K562 (cell line): Measurements from ENCODE around the gene DHX35. TPM values are rescaled to one million over a fixed set of nuclear protein-coding genes. Genes with fewer than 3 reads are reported as not detected.

Experiments used
- CC2D1A ChIP-seq: fragments of 450-650 bp; IDR thresholded peaks from 2 replicates; pipeline ENCODE4 v1.6.1; 2017; ENCODE audit warnings: mild to moderate bottlenecking
- EGR1 ChIP-seq: fragments of 450-650 bp; conservative IDR thresholded peaks from 2 replicates; pipeline ENCODE4 v1.6.1; 2017; ENCODE audit warnings: mild to moderate bottlenecking
- FOXK1 ChIP-seq: sonication (generic); formaldehyde crosslinking; IDR thresholded peaks from 2 replicates; pipeline ENCODE4 v1.8.0; 2022; ENCODE audit warnings: missing genetic modification reagents, mild to moderate bottlenecking, borderline replicate concordance
- MIER1 ChIP-seq: fragments of 450-650 bp; IDR thresholded peaks from 2 replicates; pipeline ENCODE4 v1.6.1; 2016; ENCODE audit warnings: antibody characterized with exemption, mild to moderate bottlenecking, low read depth
- NCOA6 ChIP-seq: fragments of 450-650 bp; IDR thresholded peaks from 2 replicates; pipeline ENCODE4 v1.6.1; 2017; ENCODE audit warnings: mild to moderate bottlenecking
- PHB2 ChIP-seq: fragments of 450-650 bp; IDR thresholded peaks from 2 replicates; pipeline ENCODE4 v1.6.1; 2017; ENCODE audit warnings: low read depth
- RAD21 ChIP-seq, 2 experiments: fragments of 250-450 bp in 1 of 2; fragments of 450-650 bp in 1 of 2; sonication (Bioruptor Pico) in 1 of 2; formaldehyde crosslinking in 1 of 2; IDR thresholded peaks in 1 of 2; conservative IDR thresholded peaks in 1 of 2; 2 replicates each; pipeline versions ENCODE4 v1.4.0 to v1.8.0; 2020 to 2022; ENCODE audit warnings: mild to moderate bottlenecking in 2 of 2, moderate library complexity in 1 of 2
- RFX1 ChIP-seq: fragments of 450-650 bp; IDR thresholded peaks from 2 replicates; pipeline ENCODE4 v1.6.1; 2016; ENCODE audit warnings: mild to moderate bottlenecking, moderate library complexity
- TAF1 ChIP-seq: IDR thresholded peaks from 2 replicates; pipeline ENCODE4 v1.6.1; 2011; ENCODE audit warnings: mild to moderate bottlenecking, low read length, moderate library complexity; ENCODE audit not compliant: insufficient read depth, control insufficient read depth, severe bottlenecking; ENCODE audit errors: extremely low read depth
- TEAD4 ChIP-seq, 2 experiments: sonication (generic) in 1 of 2; formaldehyde crosslinking in 1 of 2; IDR thresholded peaks; 2 replicates each; pipeline versions ENCODE4 v1.6.1 to v1.8.0; 2012 to 2022; ENCODE audit warnings: borderline replicate concordance in 1 of 2, inconsistent platforms in 1 of 2, low read length in 1 of 2, mild to moderate bottlenecking in 1 of 2, missing genetic modification reagents in 1 of 2
- ZNF75A ChIP-seq: fragments of 450-650 bp; formaldehyde crosslinking; IDR thresholded peaks from 2 replicates; pipeline ENCODE4 v1.4.0; 2020; ENCODE audit warnings: mild to moderate bottlenecking
- polyA plus RNA-seq, 8 experiments: library from polyadenylated mRNA; depleted of rRNA in 4 of 8; stranded (reverse) in 5 of 8; unstranded in 3 of 8; fragments of >200 nt; fragmentation: Nextera tagmentation in 2 of 8; fragmentation: Illumina TruSeq in 1 of 8; extraction: Ambion mirVana in 2 of 8; extraction: Trizol in 1 of 8; gene quantifications; 2 replicates each; pipeline versions ENCODE4 v1.2.1 to v1.2.3, GENCODE V29; 2011 to 2014; ENCODE audit warnings: inconsistent platforms in 1 of 8, missing spikeins in 1 of 8
- total RNA-seq, 7 experiments: library from RNA; depleted of rRNA in 6 of 7; stranded (reverse); fragments of >200 nt in 6 of 7; fragmentation: Illumina TruSeq in 2 of 7; extraction: Trizol in 2 of 7; gene quantifications; 2 replicates each; pipeline versions ENCODE4 v1.2.1 to v1.2.3, GENCODE V29; 2011 to 2021; ENCODE audit warnings: low replicate concordance in 1 of 7
- TF ChIP-seq, protein P1 (sequence below): fragments of 450-650 bp; IDR thresholded peaks from 2 replicates; pipeline ENCODE4 v1.6.1; 2018; ENCODE audit not compliant: partially characterized antibody
- TF ChIP-seq, protein P2 (sequence below): fragments of 450-650 bp; conservative IDR thresholded peaks from 2 replicates; pipeline ENCODE4 v1.6.1; 2016; ENCODE audit warnings: missing genetic modification characterization, low read depth, mild to moderate bottlenecking, control low read depth, missing compliant biosample characterization
- TF ChIP-seq, protein P3 (sequence below), 2 experiments: fragments of 450-650 bp; IDR thresholded peaks; 2 replicates each; pipeline ENCODE4 v1.6.1; 2016
- TF ChIP-seq, protein P4 (sequence below): fragments of 450-650 bp; IDR thresholded peaks from 2 replicates; pipeline ENCODE4 v1.6.1; 2016
- TF ChIP-seq, protein P5 (sequence below): fragments of 450-650 bp; IDR thresholded peaks from 2 replicates; pipeline ENCODE4 v1.6.1; 2016; ENCODE audit warnings: borderline replicate concordance
- TF ChIP-seq, protein P6 (sequence below): sonication (generic); formaldehyde crosslinking; IDR thresholded peaks from 2 replicates; pipeline ENCODE4 v1.9.0; 2022; ENCODE audit warnings: mild to moderate bottlenecking, missing genetic modification reagents

DHX35 gene
- total and polyA plus RNA-seq, 9 of the 15 experiments (the other 6 are each of a cell fraction or from before 2014, with no cell fraction given): 6.5 to 25.6 (median 16.9) TPM

DNA sequence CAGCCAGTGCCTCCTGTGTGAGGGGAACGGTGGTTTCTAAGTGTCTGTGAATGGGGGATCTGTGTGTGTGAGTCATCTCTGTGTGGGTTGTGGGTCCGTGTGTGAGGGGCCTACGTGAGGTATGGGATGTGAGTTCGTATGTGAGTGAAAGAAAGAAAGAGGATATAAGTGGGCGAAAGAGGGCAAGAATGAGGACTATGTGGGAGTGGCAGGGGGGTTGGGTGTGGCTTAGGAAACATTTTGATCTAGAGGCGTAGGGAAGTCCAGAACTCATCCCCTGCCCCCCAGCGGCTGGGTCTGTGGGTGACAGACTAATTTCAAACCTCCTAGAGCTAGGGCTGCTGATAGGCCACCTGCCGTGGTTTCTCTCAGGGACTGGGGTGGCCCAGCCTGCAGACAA, 35.5 kb downstream of the DHX35 start (continued):
- TF ChIP-seq, protein P1, sequence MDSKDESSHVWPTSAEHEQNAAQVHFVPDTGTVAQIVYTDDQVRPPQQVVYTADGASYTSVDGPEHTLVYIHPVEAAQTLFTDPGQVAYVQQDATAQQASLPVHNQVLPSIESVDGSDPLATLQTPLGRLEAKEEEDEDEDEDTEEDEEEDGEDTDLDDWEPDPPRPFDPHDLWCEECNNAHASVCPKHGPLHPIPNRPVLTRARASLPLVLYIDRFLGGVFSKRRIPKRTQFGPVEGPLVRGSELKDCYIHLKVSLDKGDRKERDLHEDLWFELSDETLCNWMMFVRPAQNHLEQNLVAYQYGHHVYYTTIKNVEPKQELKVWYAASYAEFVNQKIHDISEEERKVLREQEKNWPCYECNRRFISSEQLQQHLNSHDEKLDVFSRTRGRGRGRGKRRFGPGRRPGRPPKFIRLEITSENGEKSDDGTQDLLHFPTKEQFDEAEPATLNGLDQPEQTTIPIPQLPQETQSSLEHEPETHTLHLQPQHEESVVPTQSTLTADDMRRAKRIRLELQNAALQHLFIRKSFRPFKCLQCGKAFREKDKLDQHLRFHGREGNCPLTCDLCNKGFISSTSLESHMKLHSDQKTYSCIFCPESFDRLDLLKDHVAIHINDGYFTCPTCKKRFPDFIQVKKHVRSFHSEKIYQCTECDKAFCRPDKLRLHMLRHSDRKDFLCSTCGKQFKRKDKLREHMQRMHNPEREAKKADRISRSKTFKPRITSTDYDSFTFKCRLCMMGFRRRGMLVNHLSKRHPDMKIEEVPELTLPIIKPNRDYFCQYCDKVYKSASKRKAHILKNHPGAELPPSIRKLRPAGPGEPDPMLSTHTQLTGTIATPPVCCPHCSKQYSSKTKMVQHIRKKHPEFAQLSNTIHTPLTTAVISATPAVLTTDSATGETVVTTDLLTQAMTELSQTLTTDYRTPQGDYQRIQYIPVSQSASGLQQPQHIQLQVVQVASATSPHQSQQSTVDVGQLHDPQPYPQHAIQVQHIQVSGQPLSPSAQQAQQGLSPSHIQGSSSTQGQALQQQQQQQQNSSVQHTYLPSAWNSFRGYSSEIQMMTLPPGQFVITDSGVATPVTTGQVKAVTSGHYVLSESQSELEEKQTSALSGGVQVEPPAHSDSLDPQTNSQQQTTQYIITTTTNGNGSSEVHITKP: peak; percentile 28
- TF ChIP-seq, protein P2, sequence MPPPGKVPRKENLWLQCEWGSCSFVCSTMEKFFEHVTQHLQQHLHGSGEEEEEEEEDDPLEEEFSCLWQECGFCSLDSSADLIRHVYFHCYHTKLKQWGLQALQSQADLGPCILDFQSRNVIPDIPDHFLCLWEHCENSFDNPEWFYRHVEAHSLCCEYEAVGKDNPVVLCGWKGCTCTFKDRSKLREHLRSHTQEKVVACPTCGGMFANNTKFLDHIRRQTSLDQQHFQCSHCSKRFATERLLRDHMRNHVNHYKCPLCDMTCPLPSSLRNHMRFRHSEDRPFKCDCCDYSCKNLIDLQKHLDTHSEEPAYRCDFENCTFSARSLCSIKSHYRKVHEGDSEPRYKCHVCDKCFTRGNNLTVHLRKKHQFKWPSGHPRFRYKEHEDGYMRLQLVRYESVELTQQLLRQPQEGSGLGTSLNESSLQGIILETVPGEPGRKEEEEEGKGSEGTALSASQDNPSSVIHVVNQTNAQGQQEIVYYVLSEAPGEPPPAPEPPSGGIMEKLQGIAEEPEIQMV: no peak
- TF ChIP-seq MIER1: peak; percentile 54; the same call in 1 of the 2 replicates
- no peak for TF ChIP-seq FOXK1 (CRISPR knock-in tag)
- 0 out of 2 replicates have a peak, but pooled peaks have one; percentile 21 for TF ChIP-seq TEAD4 (IDR thresholded peaks at IDR 0.05; ENCODE audit: low read length)
- TF ChIP-seq TEAD4 (CRISPR knock-in tag; IDR thresholded peaks at IDR 0.05; ENCODE audit: borderline replicate concordance): no peak
- TF ChIP-seq EGR1: peak; percentile 89
- no peak for TF ChIP-seq NCOA6
- TF ChIP-seq, protein P3, sequence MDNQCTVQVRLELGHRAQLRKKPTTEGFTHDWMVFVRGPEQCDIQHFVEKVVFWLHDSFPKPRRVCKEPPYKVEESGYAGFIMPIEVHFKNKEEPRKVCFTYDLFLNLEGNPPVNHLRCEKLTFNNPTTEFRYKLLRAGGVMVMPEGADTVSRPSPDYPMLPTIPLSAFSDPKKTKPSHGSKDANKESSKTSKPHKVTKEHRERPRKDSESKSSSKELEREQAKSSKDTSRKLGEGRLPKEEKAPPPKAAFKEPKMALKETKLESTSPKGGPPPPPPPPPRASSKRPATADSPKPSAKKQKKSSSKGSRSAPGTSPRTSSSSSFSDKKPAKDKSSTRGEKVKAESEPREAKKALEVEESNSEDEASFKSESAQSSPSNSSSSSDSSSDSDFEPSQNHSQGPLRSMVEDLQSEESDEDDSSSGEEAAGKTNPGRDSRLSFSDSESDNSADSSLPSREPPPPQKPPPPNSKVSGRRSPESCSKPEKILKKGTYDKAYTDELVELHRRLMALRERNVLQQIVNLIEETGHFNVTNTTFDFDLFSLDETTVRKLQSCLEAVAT (IDR thresholded peaks at IDR 0.05): peak in 1 of 2 experiments; percentile 61; a peak in 1 of 4 replicates
- no peak for TF ChIP-seq PHB2
- no peak for TF ChIP-seq TAF1
- TF ChIP-seq RFX1: no peak
- TF ChIP-seq, protein P4, sequence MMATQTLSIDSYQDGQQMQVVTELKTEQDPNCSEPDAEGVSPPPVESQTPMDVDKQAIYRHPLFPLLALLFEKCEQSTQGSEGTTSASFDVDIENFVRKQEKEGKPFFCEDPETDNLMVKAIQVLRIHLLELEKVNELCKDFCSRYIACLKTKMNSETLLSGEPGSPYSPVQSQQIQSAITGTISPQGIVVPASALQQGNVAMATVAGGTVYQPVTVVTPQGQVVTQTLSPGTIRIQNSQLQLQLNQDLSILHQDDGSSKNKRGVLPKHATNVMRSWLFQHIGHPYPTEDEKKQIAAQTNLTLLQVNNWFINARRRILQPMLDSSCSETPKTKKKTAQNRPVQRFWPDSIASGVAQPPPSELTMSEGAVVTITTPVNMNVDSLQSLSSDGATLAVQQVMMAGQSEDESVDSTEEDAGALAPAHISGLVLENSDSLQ: peak; percentile 68
- TF ChIP-seq ZNF75A (CRISPR knock-in tag): no peak
- TF ChIP-seq CC2D1A: 0 out of 2 replicates have a peak, but pooled peaks have one; percentile 40
- peak; percentile 10 to 66; a peak in 3 of 4 replicates for TF ChIP-seq RAD21 (CRISPR knock-in tag; conservative IDR thresholded peaks at IDR 0.05 in 1 of 2, IDR thresholded peaks at IDR 0.05 in 1 of 2)
- TF ChIP-seq, protein P5, sequence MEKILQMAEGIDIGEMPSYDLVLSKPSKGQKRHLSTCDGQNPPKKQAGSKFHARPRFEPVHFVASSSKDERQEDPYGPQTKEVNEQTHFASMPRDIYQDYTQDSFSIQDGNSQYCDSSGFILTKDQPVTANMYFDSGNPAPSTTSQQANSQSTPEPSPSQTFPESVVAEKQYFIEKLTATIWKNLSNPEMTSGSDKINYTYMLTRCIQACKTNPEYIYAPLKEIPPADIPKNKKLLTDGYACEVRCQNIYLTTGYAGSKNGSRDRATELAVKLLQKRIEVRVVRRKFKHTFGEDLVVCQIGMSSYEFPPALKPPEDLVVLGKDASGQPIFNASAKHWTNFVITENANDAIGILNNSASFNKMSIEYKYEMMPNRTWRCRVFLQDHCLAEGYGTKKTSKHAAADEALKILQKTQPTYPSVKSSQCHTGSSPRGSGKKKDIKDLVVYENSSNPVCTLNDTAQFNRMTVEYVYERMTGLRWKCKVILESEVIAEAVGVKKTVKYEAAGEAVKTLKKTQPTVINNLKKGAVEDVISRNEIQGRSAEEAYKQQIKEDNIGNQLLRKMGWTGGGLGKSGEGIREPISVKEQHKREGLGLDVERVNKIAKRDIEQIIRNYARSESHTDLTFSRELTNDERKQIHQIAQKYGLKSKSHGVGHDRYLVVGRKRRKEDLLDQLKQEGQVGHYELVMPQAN: peak; percentile 24; the same call in 1 of the 2 replicates
- TF ChIP-seq, protein P6, sequence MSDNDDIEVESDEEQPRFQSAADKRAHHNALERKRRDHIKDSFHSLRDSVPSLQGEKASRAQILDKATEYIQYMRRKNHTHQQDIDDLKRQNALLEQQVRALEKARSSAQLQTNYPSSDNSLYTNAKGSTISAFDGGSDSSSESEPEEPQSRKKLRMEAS (CRISPR knock-in tag): no peak
